HepG2 (cell line): ENCODE results near the gene CDHR3.

Experiments
- EP300 ChIP-seq, 3 experiments: sonication (generic) in 1 of 3; formaldehyde crosslinking in 1 of 3; IDR thresholded peaks; 2 replicates each; pipeline versions ENCODE4 v1.5.1 to v1.6.1; 2011 to 2020; ENCODE audit warnings: low read depth in 2 of 3, low read length in 2 of 3, borderline replicate concordance in 1 of 3, improper control_type of control experiment in 1 of 3, mild to moderate bottlenecking in 1 of 3, missing genetic modification reagents in 1 of 3, moderate library complexity in 1 of 3
- MTA3 ChIP-seq: sonication (generic); formaldehyde crosslinking; IDR thresholded peaks from 2 replicates; pipeline ENCODE4 v1.4.0; 2020; ENCODE audit warnings: missing genetic modification reagents
- NFE2 ChIP-seq: sonication (generic); formaldehyde crosslinking; IDR thresholded peaks from 2 replicates; pipeline ENCODE4 v1.4.0; 2020; ENCODE audit warnings: missing genetic modification reagents
- POLR2G ChIP-seq: fragments of 200-400 bp; formaldehyde crosslinking; IDR thresholded peaks from 2 replicates; pipeline ENCODE4 v1.6.1; 2018; ENCODE audit warnings: mild to moderate bottlenecking, low read depth, low read length, moderate library complexity
- TBP ChIP-seq: sonication (generic); formaldehyde crosslinking; IDR thresholded peaks from 2 replicates; pipeline ENCODE4 v1.5.0; 2020; ENCODE audit warnings: missing genetic modification reagents
- ZNF678 ChIP-seq: sonication (generic); formaldehyde crosslinking; IDR thresholded peaks from 2 replicates; pipeline ENCODE4 v1.4.0; 2020; ENCODE audit warnings: mild to moderate bottlenecking, missing genetic modification reagents

GRCh38 chr7:105982388-105982787 is 19.3 kb downstream of the CDHR3 start:
- no peak for TF ChIP-seq EP300 (IDR thresholded peaks at IDR 0.05; ENCODE audit: low read depth in 2 of 2, low read length in 2 of 2)
- TF ChIP-seq EP300 (CRISPR knock-in tag; IDR thresholded peaks at IDR 0.05; ENCODE audit: borderline replicate concordance): no peak
- no peak for TF ChIP-seq MTA3 (CRISPR knock-in tag)
- no peak for TF ChIP-seq TBP
- no peak for TF ChIP-seq NFE2
- no peak for TF ChIP-seq POLR2G
- TF ChIP-seq ZNF678 (CRISPR knock-in tag): no peak
